ENCODE measurements around the gene RPA1. TPM values are rescaled to one million over a fixed set of nuclear protein-coding genes. Genes with fewer than 3 reads are reported as not detected.
"Not testable (repeated sequence)": the region's sequence is repeated elsewhere in the genome, so short reads cannot be mapped to it uniquely, and the experiment has no call there.

The RPA1 gene
- total RNA-seq, 1 experiment from 2014 or later: 211 TPM

GRCh38 chr17:1793447-1793806, 36.4 kb upstream of the RPA1 start:
- ChIA-PET CTCF (no interaction called here), POLR2A (ENCODE audit: low non-redundant PET) (no interaction called here)
- H3K36me3 ChIP-seq (ENCODE audit: insufficient read depth, low read length, poor library complexity, severe bottlenecking): no peaks in the 10 kb centered on the region
- H3K27me3 ChIP-seq (replicated peaks; ENCODE audit: insufficient read depth, low read depth, low read length, poor library complexity): no peaks in the 10 kb centered on the region
- no TSS peak for BruUV-seq (replicated peaks)
- peaks cover 17% of the 10 kb centered on the region for H3K4me1 ChIP-seq (ENCODE audit: insufficient read depth, low read length, poor library complexity, severe bottlenecking)
- no peak overlapping the region for H3K4me3 ChIP-seq (ENCODE audit: low read depth, low read length, poor library complexity, severe bottlenecking)
- H3K27ac ChIP-seq (ENCODE audit: low read depth, low read length, poor library complexity, severe bottlenecking): no peak overlapping the region
- H3K9me3 ChIP-seq (ENCODE audit: low read depth, low read length, poor library complexity, severe bottlenecking): no peaks in the 10 kb centered on the region
- no peak for TF ChIP-seq CTCF (conservative IDR thresholded peaks at IDR 0.05; ENCODE audit: low read depth, low read length)
- no peak for TF ChIP-seq EZH2 (IDR thresholded peaks at IDR 0.05; ENCODE audit: borderline replicate concordance, low read depth, low read length, poor library complexity, severe bottlenecking)
- DNase-seq (ENCODE audit: low spot score): no peak
- intact Hi-C loops (cut with micrococcal nuclease; ENCODE audit: unreplicated experiment): no loop called here

GRCh38 chr17:1796800-1797199, 33.0 kb upstream of the RPA1 start:
- intact Hi-C loops (cut with micrococcal nuclease; ENCODE audit: unreplicated experiment): no loop called here
- Histone ChIP-seq H3K27ac (ENCODE audit: low read depth, low read length, poor library complexity, severe bottlenecking) (no peak overlapping the region), H3K4me3 (ENCODE audit: low read depth, low read length, poor library complexity, severe bottlenecking) (no peak overlapping the region), H3K36me3 (ENCODE audit: insufficient read depth, low read length, poor library complexity, severe bottlenecking) (peaks cover 11% of the 10 kb centered on the region), H3K4me1 (ENCODE audit: insufficient read depth, low read length, poor library complexity, severe bottlenecking) (peaks cover 8% of the 10 kb centered on the region), H3K9me3 (ENCODE audit: low read depth, low read length, poor library complexity, severe bottlenecking) (no peaks in the 10 kb centered on the region), H3K27me3 (replicated peaks; ENCODE audit: insufficient read depth, low read depth, low read length, poor library complexity) (no peaks in the 10 kb centered on the region)
- ChIA-PET POLR2A (ENCODE audit: low non-redundant PET) (no interaction called here), CTCF (no interaction called here)
- BruUV-seq (replicated peaks): no TSS peak
- TF ChIP-seq CTCF (conservative IDR thresholded peaks at IDR 0.05; ENCODE audit: low read depth, low read length) (no peak), EZH2 (IDR thresholded peaks at IDR 0.05; ENCODE audit: borderline replicate concordance, low read depth, low read length, poor library complexity, severe bottlenecking) (no peak)
- DNase-seq (ENCODE audit: low spot score): no peak

GRCh38 chr17:1797323-1797722, 32.5 kb upstream of the RPA1 start:
- H3K27me3 ChIP-seq (replicated peaks; ENCODE audit: insufficient read depth, low read depth, low read length, poor library complexity): no peaks in the 10 kb centered on the region
- H3K4me1 ChIP-seq (ENCODE audit: insufficient read depth, low read length, poor library complexity, severe bottlenecking): peaks cover 5% of the 10 kb centered on the region
- DNase-seq (ENCODE audit: low spot score): no peak
- H3K9me3 ChIP-seq (ENCODE audit: low read depth, low read length, poor library complexity, severe bottlenecking): no peaks in the 10 kb centered on the region
- peaks cover 11% of the 10 kb centered on the region for H3K36me3 ChIP-seq (ENCODE audit: insufficient read depth, low read length, poor library complexity, severe bottlenecking)
- no peak overlapping the region for H3K4me3 ChIP-seq (ENCODE audit: low read depth, low read length, poor library complexity, severe bottlenecking)
- no TSS peak for BruUV-seq (replicated peaks)
- H3K27ac ChIP-seq (ENCODE audit: low read depth, low read length, poor library complexity, severe bottlenecking): no peak overlapping the region
- CTCF ChIA-PET: no interaction called here
- POLR2A ChIA-PET (ENCODE audit: low non-redundant PET): interaction anchor here (0.6 kb wide), 1 partner anchor 506 kb away, joined by 3 read pairs; the partner anchor contains the start of gene SMG6
- TF ChIP-seq EZH2 (IDR thresholded peaks at IDR 0.05; ENCODE audit: borderline replicate concordance, low read depth, low read length, poor library complexity, severe bottlenecking): no peak
- intact Hi-C loops (cut with micrococcal nuclease; ENCODE audit: unreplicated experiment): no loop called here

GRCh38 chr17:1797846-1798245, 32.0 kb upstream of the RPA1 start:
- BruUV-seq (replicated peaks); H3K9me3 ChIP-seq (ENCODE audit: low read depth, low read length, poor library complexity, severe bottlenecking); H3K27ac ChIP-seq (ENCODE audit: low read depth, low read length, poor library complexity, severe bottlenecking); intact Hi-C loops (cut with micrococcal nuclease; ENCODE audit: unreplicated experiment); CTCF ChIA-PET; DNase-seq (ENCODE audit: low spot score); H3K27me3 ChIP-seq (replicated peaks; ENCODE audit: insufficient read depth, low read depth, low read length, poor library complexity); H3K4me3 ChIP-seq (ENCODE audit: low read depth, low read length, poor library complexity, severe bottlenecking); H3K4me1 ChIP-seq (ENCODE audit: insufficient read depth, low read length, poor library complexity, severe bottlenecking): not testable (repeated sequence)
- H3K36me3 ChIP-seq (ENCODE audit: insufficient read depth, low read length, poor library complexity, severe bottlenecking): peaks cover 11% of the 10 kb centered on the region
- POLR2A ChIA-PET (ENCODE audit: low non-redundant PET): interaction anchor here (0.6 kb wide), 1 partner anchor 506 kb away, joined by 3 read pairs; the partner anchor contains the start of gene SMG6
